ENCODE measurements around the gene KAZN. TPM values are rescaled to one million over a fixed set of nuclear protein-coding genes. Genes with fewer than 3 reads are reported as not detected.

The KAZN gene
- total and polyA plus RNA-seq, 2 of the 8 experiments (the other 6 are each of a cell fraction or from before 2014, with no cell fraction given) = 3.7 to 11.8 TPM

GRCh38 chr1:15001317-15001915, 402.9 kb downstream of the KAZN start:
- Histone ChIP-seq H3K4me2 (ENCODE audit: insufficient read depth in 1 of 2, low read depth in 2 of 2, low read length in 2 of 2) (no peak overlapping the region), H2BK20ac (ENCODE audit: low read length) (no peak overlapping the region), H3K79me2 (ENCODE audit: control insufficient read depth in 1 of 2, insufficient read depth in 2 of 2, low read length in 2 of 2) (no peaks in the 10 kb centered on the region), H4K5ac (ENCODE audit: insufficient read length, low read depth, low read length) (no peak overlapping the region), H3K27ac (ENCODE audit: low read depth, low read length) (no peak overlapping the region), H2BK5ac (ENCODE audit: low read depth, low read length) (no peak overlapping the region), H3K79me1 (ENCODE audit: low read depth, low read length) (no peaks in the 10 kb centered on the region), H2BK15ac (ENCODE audit: low read length) (no peak overlapping the region), H2BK120ac (replicated peaks; ENCODE audit: low read depth, low read length) (no peak overlapping the region), H3K23ac (ENCODE audit: insufficient read length) (no peak overlapping the region), H3K18ac (ENCODE audit: extremely low read depth, low read length) (no peak overlapping the region), H4K8ac (ENCODE audit: extremely low read depth, insufficient read depth, low read length) (no peak overlapping the region), H3K9me3 (ENCODE audit: insufficient read depth in 2 of 2, low read depth in 1 of 2, low read length in 1 of 2) (no peaks in the 10 kb centered on the region), H2AFZ (ENCODE audit: low read length) (no peak overlapping the region), H4K91ac (replicated peaks; ENCODE audit: insufficient read length, low read length) (no peak overlapping the region), H3K27me3 (replicated peaks in 1 of 4; ENCODE audit: control insufficient read depth in 3 of 4, extremely low read depth in 1 of 4, insufficient read depth in 3 of 4, low read length in 3 of 4) (no peaks in the 10 kb centered on the region), H3K4ac (replicated peaks; ENCODE audit: insufficient read length, low read depth, low read length) (no peak overlapping the region), H2BK12ac (ENCODE audit: low read depth, low read length) (no peak overlapping the region), H3K9ac (replicated peaks in 1 of 4; ENCODE audit: extremely low read depth in 1 of 4, low read depth in 3 of 4, low read length in 3 of 4) (no peak overlapping the region), H4K20me1 (replicated peaks in 1 of 2; ENCODE audit: control insufficient read depth in 1 of 2, insufficient read depth in 2 of 2, low read length in 2 of 2) (no peaks in the 10 kb centered on the region), H3K23me2 (ENCODE audit: low read depth, low read length) (no peaks in the 10 kb centered on the region), H2AK5ac (ENCODE audit: low read depth, low read length) (no peak overlapping the region), H3K4me1 (replicated peaks in 1 of 4; ENCODE audit: control insufficient read depth in 3 of 4, insufficient read depth in 4 of 4, low read length in 3 of 4) (peaks cover 0 to 3% (median 0%) of the 10 kb centered on the region in 4 experiments; a peak in 2 of 7 replicates), H3K36me3 (ENCODE audit: control insufficient read depth in 2 of 4, insufficient read depth in 4 of 4, low read length in 3 of 4) (no peaks in the 10 kb centered on the region), H3K56ac (replicated peaks; ENCODE audit: insufficient read length, low read depth, low read length) (no peak overlapping the region), H3K14ac (ENCODE audit: insufficient read length) (no peak overlapping the region), H3K4me3 (ENCODE audit: extremely low read depth in 1 of 4, insufficient read depth in 2 of 4, low read depth in 3 of 4, low read length in 4 of 4) (no peak overlapping the region)
- DNase-seq (ENCODE audit: low read depth in 1 of 2, low spot score in 2 of 2) (no peak), FAIRE-seq (no peak)
- ChIA-PET CTCF (ENCODE audit: partially characterized antibody) (interaction anchor here (0.6 to 3.3 kb wide), 2 partner anchors 26 to 65 kb away, joined by 3 to 17 read pairs; no protein-coding TSS in a partner anchor), POLR2A (ENCODE audit: partially characterized antibody) (no interaction called here)
- WGBS, 2 experiments (ENCODE audit: extremely low coverage in 1 of 2, insufficient coverage in 1 of 2, insufficient read length in 1 of 2, insufficient replicate concordance in 2 of 2, low coverage in 1 of 2, low lambda C conversion rate in 2 of 2, missing lambda C conversion rate in 1 of 2) = 84% methylated on average over 11 of the region's 12 CpGs; no CpG with 5 or more reads in 1 of the 2 experiments
- no peak for TF ChIP-seq SIRT6 (IDR thresholded peaks at IDR 0.05; ENCODE audit: low read length)
- TF ChIP-seq BCL11A (IDR thresholded peaks at IDR 0.05; ENCODE audit: low read depth in 2 of 2, low read length in 2 of 2) = no peak
